Measurements from ENCODE around the gene SIGLEC10.

SIGLEC10 gene

DNA sequence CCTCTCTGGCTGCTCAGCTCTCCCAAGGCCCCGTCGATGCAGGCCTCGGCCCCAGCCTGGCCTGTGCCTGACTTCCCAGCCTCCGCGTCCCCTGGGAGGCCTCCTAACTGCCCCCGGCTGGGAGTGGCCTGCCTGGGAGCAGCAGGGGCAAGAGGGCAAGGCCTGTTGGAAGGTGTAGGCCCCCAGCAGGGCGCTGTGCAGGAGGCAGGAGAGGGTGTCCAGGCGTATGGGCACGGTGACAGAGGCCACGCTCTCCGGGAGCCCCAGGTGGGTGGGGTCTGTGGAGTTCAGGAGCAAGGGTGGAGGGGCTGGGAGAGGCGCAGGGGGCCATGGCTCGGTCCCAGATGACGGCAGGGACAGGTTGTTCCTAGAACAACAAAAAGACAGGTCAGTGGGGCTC, 28.3 kb downstream of the SIGLEC10 start:
- Histone ChIP-seq H3K9me3 (ENCODE audit: low read length) (no peaks in the 10 kb centered on the region), H3K4me3 (ENCODE audit: low read depth in 1 of 2, low read length in 2 of 2) (no peak overlapping the region), H3K36me3 (ENCODE audit: insufficient read depth, low read length) (no peaks in the 10 kb centered on the region), H3K27ac (ENCODE audit: low read depth, low read length) (no peak overlapping the region), H3K9ac (ENCODE audit: low read length) (no peak overlapping the region), H3K4me1 (ENCODE audit: insufficient read depth, low read length) (peaks cover 5% of the 10 kb centered on the region), H3K27me3 (ENCODE audit: control insufficient read depth in 1 of 2, insufficient read depth in 2 of 2, low read length in 2 of 2) (no peaks in the 10 kb centered on the region)

DNA sequence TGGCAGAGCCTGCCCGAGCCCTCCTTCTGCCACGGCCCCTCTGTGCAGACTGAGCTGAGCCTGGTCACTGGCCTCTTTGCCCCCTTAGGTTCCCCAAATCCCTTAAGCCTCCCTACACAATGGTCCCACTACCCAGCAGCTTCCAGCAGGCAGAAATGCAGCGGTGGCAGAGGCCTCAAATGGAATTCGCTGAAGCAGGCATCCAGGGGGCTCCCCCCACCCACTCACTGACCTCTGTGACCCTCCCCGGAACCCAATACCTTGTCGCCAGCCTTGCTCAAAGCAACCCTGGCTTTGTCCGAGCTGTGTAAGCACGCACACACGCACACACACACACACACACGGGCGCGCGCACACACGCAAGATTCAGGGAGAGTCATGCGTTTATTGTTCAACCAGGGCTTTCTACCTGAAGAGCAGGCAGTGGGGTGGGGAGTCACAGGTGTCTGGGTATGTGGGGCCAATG, 29.5 kb downstream of the SIGLEC10 start, which contains the start of gene LIM2:
TSS of gene LIM2 (minus strand) at position 51 of the 466 bp plus-strand sequence. CDS start 531 bp downstream, outside the sequence.
- Histone ChIP-seq H3K27ac (ENCODE audit: low read depth, low read length) (no peak within 1 kb of the TSS), H3K4me1 (ENCODE audit: insufficient read depth, low read length) (no peaks in the 10 kb centered on the region), H3K4me3 (ENCODE audit: low read depth in 1 of 2, low read length in 2 of 2) (no peak within 1 kb of the TSS), H3K27me3 (ENCODE audit: control insufficient read depth in 1 of 2, insufficient read depth in 2 of 2, low read length in 2 of 2) (no peaks in the 10 kb centered on the region), H3K9me3 (ENCODE audit: low read length) (no peaks in the 10 kb centered on the region), H3K36me3 (ENCODE audit: insufficient read depth, low read length) (no peaks in the 10 kb centered on the region), H3K9ac (ENCODE audit: low read length) (no peak within 1 kb of the TSS)

DNA sequence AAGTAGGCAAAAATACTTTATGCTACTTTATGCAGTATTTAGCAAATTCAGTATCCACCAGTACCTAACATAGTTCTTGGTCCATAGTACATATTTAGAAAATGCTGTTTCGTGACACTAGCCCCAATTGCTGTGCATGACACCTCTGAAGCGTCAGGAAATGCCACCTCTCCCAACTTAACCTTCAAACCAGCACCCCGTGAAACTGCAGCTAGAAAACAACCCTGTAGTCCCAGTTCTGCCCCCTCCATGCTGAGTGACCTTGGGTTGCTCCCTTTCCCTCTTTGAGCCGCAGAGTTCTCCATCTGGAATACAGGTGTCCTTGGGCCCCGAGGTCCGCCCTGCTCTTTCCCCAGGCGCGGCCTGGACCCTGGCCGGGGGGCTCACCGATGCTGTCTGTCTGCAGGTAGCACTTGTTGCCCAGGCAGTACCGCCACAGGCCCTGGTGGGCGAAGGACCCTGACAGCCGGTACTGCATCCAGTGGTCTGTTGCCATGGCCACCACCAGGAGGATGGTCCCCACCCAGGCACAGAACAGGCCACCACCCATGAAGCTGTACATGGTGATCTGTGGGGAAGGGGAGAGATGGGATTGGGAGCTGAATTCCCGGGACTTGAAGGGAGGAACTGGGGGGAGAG, 30.4 kb downstream of the SIGLEC10 start:
- Histone ChIP-seq H3K36me3 (ENCODE audit: insufficient read depth, low read length) (no peaks in the 10 kb centered on the region), H3K9ac (ENCODE audit: low read length) (no peak overlapping the region), H3K9me3 (ENCODE audit: low read length) (no peaks in the 10 kb centered on the region), H3K4me3 (ENCODE audit: low read depth in 1 of 2, low read length in 2 of 2) (no peak overlapping the region), H3K27ac (ENCODE audit: low read depth, low read length) (no peak overlapping the region), H3K4me1 (ENCODE audit: insufficient read depth, low read length) (no peaks in the 10 kb centered on the region), H3K27me3 (ENCODE audit: control insufficient read depth in 1 of 2, insufficient read depth in 2 of 2, low read length in 2 of 2) (no peaks in the 10 kb centered on the region)

DNA sequence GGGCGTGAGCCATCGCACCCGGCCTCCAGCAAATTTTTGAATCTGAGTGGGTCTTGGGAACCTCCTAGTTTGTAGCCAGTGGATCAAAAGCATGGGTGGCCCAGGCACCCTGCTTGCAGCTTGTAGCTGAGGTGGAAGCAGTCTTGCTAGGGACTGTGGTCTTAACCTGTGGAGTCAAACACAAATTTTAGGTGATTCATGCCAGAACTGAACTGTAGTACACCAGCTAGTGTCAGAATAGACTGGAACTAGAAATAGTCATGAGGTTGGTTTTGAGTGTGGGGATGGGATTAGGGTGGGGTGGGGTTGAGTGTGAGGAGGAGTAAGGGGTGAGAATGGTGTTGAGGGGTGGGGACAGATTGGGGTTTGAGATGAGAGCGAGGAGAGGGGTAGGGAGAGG, 35.4 kb downstream of the SIGLEC10 start:
- Histone ChIP-seq H3K27me3 (ENCODE audit: control insufficient read depth in 1 of 2, insufficient read depth in 2 of 2, low read length in 2 of 2) (no peaks in the 10 kb centered on the region), H3K9me3 (ENCODE audit: low read length) (no peaks in the 10 kb centered on the region), H3K9ac (ENCODE audit: low read length) (no peak overlapping the region), H3K4me1 (ENCODE audit: insufficient read depth, low read length) (no peaks in the 10 kb centered on the region), H3K36me3 (ENCODE audit: insufficient read depth, low read length) (no peaks in the 10 kb centered on the region), H3K4me3 (ENCODE audit: low read depth in 1 of 2, low read length in 2 of 2) (no peak overlapping the region), H3K27ac (ENCODE audit: low read depth, low read length) (no peak overlapping the region)

DNA sequence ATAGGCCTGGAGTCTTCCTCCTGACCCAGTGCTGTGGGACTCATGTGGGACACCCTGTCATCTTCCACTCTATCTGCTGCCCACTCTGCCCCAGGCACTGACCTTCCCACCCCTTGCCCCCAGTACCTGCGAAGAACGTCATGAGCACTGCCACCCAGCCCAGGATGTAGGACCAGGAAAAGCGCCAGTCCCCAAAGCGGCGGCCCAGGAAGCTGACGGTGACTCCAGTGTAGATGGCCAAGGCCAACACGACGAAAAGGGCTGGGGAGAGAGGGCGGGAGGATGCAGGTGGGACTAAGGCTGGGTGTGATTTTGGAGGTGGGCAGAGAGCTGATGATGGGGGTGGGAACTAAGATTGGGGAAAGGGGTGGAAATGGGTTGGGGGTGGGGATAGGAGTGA, 37.1 kb downstream of the SIGLEC10 start:
- no peaks in the 10 kb centered on the region for H3K27me3 ChIP-seq (ENCODE audit: control insufficient read depth in 1 of 2, insufficient read depth in 2 of 2, low read length in 2 of 2)
- no peak overlapping the region for H3K4me3 ChIP-seq (ENCODE audit: low read depth in 1 of 2, low read length in 2 of 2)
- H3K27ac ChIP-seq (ENCODE audit: low read depth, low read length), result no peak overlapping the region
- H3K36me3 ChIP-seq (ENCODE audit: insufficient read depth, low read length), result no peaks in the 10 kb centered on the region
- H3K9me3 ChIP-seq (ENCODE audit: low read length), result no peaks in the 10 kb centered on the region
- no peaks in the 10 kb centered on the region for H3K4me1 ChIP-seq (ENCODE audit: insufficient read depth, low read length)
- H3K9ac ChIP-seq (ENCODE audit: low read length), result no peak overlapping the region

DNA sequence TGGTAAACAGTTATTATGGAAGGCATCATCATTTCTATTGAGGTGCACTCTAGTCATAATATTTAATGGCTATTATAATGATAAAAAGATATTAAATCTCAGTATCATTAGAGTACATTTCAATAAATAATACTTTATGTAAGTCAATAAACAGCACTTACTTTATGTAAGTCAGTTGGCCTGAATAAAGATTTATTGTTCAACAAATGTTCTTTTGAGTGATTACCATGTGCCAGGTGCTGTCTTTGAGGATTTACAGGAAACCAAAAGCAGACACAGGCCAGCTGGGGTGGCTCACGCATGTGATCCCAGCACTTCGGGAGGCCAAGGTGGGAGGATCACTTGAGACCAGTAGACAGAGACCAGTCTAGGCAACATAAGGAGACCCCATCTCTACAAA, 40.0 kb downstream of the SIGLEC10 start:
- no peak overlapping the region for H3K4me3 ChIP-seq (ENCODE audit: low read depth in 1 of 2, low read length in 2 of 2)
- H3K9me3 ChIP-seq (ENCODE audit: low read length), result no peaks in the 10 kb centered on the region
- no peaks in the 10 kb centered on the region for H3K36me3 ChIP-seq (ENCODE audit: insufficient read depth, low read length)
- H3K4me1 ChIP-seq (ENCODE audit: insufficient read depth, low read length), result no peaks in the 10 kb centered on the region
- H3K9ac ChIP-seq (ENCODE audit: low read length), result no peak overlapping the region
- H3K27ac ChIP-seq (ENCODE audit: low read depth, low read length), result no peak overlapping the region
- H3K27me3 ChIP-seq (ENCODE audit: control insufficient read depth in 1 of 2, insufficient read depth in 2 of 2, low read length in 2 of 2), result no peaks in the 10 kb centered on the region

DNA sequence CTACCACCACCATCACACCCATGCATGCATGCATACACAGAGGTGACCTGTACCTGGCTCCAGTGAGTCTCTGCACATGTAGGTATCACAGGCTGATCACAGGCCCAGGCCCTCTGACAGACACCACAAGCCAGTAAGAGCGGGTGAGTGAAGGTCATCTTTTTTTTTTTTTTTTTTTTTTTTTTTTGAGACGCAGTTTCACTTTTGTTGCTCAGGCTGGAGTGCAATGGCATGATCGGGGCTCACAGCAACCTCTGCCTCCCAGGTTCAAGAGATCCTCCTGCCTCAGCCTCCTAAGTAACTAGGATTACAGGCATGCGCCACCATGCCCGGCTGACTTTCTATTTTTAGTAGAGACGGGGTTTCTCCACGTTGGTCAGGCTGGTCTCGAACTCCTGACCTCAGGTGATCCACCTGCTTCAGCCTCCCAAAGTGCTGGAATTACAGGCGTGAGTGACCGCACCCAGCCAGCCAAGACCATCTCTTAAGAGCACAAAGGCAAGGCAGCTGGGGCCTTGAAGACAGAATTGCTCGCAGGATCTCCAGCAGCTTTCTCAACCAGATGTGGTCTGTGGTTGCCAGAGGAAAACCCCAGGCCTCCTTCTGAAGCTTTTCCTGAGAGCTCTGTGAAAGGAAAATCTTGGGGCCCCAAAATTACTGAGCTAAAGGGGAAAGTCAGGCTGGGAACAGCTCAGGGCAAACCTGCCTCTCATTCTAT, 41.8 kb downstream of the SIGLEC10 start:
- Histone ChIP-seq H3K9me3 (ENCODE audit: low read length) (no peaks in the 10 kb centered on the region), H3K36me3 (ENCODE audit: insufficient read depth, low read length) (no peaks in the 10 kb centered on the region), H3K9ac (ENCODE audit: low read length) (no peak overlapping the region), H3K27me3 (ENCODE audit: control insufficient read depth in 1 of 2, insufficient read depth in 2 of 2, low read length in 2 of 2) (no peaks in the 10 kb centered on the region), H3K27ac (ENCODE audit: low read depth, low read length) (no peak overlapping the region), H3K4me1 (ENCODE audit: insufficient read depth, low read length) (no peaks in the 10 kb centered on the region), H3K4me3 (ENCODE audit: low read depth in 1 of 2, low read length in 2 of 2) (no peak overlapping the region)

DNA sequence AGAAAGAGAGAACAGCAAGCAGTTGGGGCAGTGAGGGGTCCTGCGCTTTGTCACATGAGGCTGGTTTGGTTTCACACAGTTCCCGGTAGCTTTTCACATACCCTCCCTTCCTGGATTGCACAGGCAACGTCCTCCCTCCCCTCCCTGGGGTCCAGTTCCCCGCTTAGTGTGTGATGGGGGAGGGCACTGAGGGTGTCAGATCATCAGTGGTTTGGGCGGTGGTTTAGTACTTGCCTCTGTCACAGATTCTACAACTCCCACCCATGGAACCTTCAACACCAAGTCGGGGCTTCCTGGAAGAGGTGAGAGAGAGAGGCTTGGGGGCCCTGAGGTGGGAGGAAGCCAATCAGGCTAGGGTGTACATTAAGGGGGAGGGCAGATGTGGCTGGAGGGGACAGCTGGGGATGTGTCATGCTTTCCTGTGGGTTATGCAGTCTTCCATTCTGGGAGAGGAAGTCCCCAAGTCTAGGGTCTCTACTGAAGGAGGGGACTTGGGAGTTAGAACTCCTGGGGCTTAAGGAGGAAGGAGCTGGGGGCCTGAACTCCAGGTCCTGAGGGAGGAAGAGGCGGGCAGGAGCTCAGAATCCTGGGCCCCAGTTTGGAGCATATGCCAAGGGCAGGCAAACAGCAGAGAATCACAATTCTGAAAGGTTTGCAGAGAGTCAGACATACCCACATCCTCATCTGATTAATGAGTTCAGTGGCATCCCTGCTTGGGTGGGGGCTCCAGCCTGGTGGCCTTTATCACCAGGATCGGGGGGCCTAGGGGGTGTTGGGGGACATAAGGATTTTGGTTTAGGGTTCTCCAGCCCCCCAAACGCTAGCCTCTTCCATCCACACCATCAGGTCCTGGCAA, 44.6 kb downstream of the SIGLEC10 start, which contains the start of gene NKG7:
TSS of gene NKG7 (minus strand) at position 6 of the 856 bp plus-strand sequence. CDS start 119 bp downstream, outside the sequence.
- no peaks in the 10 kb centered on the region for H3K36me3 ChIP-seq (ENCODE audit: insufficient read depth, low read length)
- no peaks in the 10 kb centered on the region for H3K27me3 ChIP-seq (ENCODE audit: control insufficient read depth in 1 of 2, insufficient read depth in 2 of 2, low read length in 2 of 2)
- H3K9ac ChIP-seq (ENCODE audit: low read length), result no peak within 1 kb of the TSS
- H3K9me3 ChIP-seq (ENCODE audit: low read length), result no peaks in the 10 kb centered on the region
- no peak within 1 kb of the TSS for H3K27ac ChIP-seq (ENCODE audit: low read depth, low read length)
- H3K4me3 ChIP-seq (ENCODE audit: low read depth in 1 of 2, low read length in 2 of 2), result no peak within 1 kb of the TSS
- H3K4me1 ChIP-seq (ENCODE audit: insufficient read depth, low read length), result peaks cover 6% of the 10 kb centered on the region

DNA sequence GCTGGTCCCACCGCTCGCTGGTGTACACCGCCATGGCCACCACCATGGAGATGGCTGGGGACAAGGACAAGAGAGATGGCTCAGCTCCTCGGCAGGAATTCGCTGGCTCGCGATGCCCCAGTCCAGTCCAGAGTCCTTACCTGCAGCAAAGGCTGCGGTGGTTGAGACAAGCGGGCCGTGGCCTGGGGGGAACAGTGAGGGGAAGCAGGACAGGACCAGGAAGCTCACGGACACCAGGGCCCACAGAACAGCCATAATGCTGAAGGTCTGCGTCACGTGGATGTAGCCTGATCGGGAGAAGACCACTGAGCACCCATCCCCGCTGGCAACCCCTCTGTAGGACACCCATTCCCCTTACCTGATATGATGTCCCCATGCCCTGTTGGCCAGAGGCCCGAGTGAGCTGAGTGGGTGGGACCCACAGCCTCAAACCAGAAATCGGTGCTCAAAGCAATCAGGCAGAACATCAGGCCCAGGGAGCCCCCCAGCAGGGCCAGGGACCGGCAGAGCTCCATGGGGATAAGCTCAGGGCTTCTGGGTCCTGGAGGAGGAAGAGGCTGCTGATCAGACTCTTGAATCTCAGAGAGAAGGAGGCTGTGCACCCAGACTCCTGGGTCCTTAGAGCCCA, 45.3 kb downstream of the SIGLEC10 start:
- Histone ChIP-seq H3K9ac (ENCODE audit: low read length) (no peak overlapping the region), H3K9me3 (ENCODE audit: low read length) (no peaks in the 10 kb centered on the region), H3K27me3 (ENCODE audit: control insufficient read depth in 1 of 2, insufficient read depth in 2 of 2, low read length in 2 of 2) (no peaks in the 10 kb centered on the region), H3K36me3 (ENCODE audit: insufficient read depth, low read length) (no peaks in the 10 kb centered on the region), H3K27ac (ENCODE audit: low read depth, low read length) (no peak overlapping the region), H3K4me1 (ENCODE audit: insufficient read depth, low read length) (peaks cover 6% of the 10 kb centered on the region), H3K4me3 (ENCODE audit: low read depth in 1 of 2, low read length in 2 of 2) (no peak overlapping the region)

DNA sequence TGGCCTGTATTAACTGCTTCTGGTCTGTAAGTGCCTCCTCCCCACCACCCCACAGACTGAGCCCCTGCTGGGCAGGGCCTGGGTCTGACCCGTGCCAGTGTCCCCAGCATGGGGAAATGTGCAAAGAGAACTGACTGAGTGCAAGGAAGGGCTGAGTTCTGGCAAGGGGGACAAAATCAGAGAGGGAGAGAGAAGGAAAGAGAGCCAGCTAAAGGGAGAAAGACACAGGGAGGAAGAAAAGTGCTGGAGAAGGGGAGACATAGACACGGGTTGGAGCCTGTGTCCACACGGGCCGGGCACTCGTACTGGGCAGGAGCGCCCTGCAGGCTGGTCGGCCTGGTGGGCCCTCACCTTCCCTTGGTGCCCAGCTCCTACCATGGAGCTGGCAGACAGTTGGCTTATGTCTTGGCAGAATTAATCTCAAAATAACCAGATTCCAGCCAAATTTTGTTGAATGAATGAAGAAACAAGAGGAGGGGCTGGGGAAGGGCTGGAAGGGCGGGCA, 46.2 kb downstream of the SIGLEC10 start:
- Histone ChIP-seq H3K9ac (ENCODE audit: low read length) (no peak overlapping the region), H3K27me3 (ENCODE audit: control insufficient read depth in 1 of 2, insufficient read depth in 2 of 2, low read length in 2 of 2) (no peaks in the 10 kb centered on the region), H3K4me1 (ENCODE audit: insufficient read depth, low read length) (peaks cover 6% of the 10 kb centered on the region), H3K4me3 (ENCODE audit: low read depth in 1 of 2, low read length in 2 of 2) (no peak overlapping the region), H3K36me3 (ENCODE audit: insufficient read depth, low read length) (no peaks in the 10 kb centered on the region), H3K27ac (ENCODE audit: low read depth, low read length) (no peak overlapping the region), H3K9me3 (ENCODE audit: low read length) (no peaks in the 10 kb centered on the region)

DNA sequence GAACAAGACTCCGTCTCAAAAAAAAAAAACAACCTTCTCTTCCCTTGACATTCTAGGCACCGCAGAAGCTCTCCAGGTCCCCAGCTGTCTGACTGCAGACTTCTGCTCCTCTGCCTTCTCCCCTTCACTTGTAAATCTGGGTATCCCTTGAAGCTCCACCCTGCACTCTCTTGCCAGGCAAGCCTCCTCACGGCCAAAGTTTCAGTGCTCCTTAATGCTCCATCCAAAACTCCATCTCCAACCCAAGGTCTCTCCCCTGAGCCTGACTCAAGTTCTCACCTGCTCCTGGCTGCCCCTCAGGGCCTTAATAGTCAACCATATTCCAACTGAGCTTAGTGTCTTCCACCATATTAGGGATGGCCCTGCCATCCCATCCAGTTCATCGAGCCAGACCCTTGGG, 47.2 kb downstream of the SIGLEC10 start:
- Histone ChIP-seq H3K27ac (ENCODE audit: low read depth, low read length) (no peak overlapping the region), H3K27me3 (ENCODE audit: control insufficient read depth in 1 of 2, insufficient read depth in 2 of 2, low read length in 2 of 2) (no peaks in the 10 kb centered on the region), H3K4me3 (ENCODE audit: low read depth in 1 of 2, low read length in 2 of 2) (no peak overlapping the region), H3K36me3 (ENCODE audit: insufficient read depth, low read length) (no peaks in the 10 kb centered on the region), H3K4me1 (ENCODE audit: insufficient read depth, low read length) (peaks cover 11% of the 10 kb centered on the region), H3K9ac (ENCODE audit: low read length) (no peak overlapping the region), H3K9me3 (ENCODE audit: low read length) (no peaks in the 10 kb centered on the region)
